IMR-90 (cell line): Measurements from ENCODE around the gene RBBP8. TPM values are rescaled to one million over a fixed set of nuclear protein-coding genes. Genes with fewer than 3 reads are reported as not detected.

Experiments used
- ATAC-seq: fragments of 200-7000 bp; cut with Tn5 transposase; 2 replicates; pipeline ENCODE4 v1.9.1; 2020; ENCODE audit warnings: low read depth, mild to moderate bottlenecking, moderate library complexity
- BruUV-seq: library from RNA; stranded (reverse); fragments of 400-500 nt; replicated peaks from 2 replicates; lab custom pipeline; 2021; lab: Mats Ljungman, UMichigan
- CTCF ChIA-PET: fragments of 300-600 bp; formaldehyde crosslinking; extraction: SDS; loops from one replicate; lab custom pipeline; 2021; ENCODE audit warnings: antibody characterized with exemption; lab: Yijun Ruan, JAX
- POLR2A ChIA-PET: fragments of 300-600 bp; sonication (Branson Sonifier 250); formaldehyde crosslinking; loops from one replicate; lab custom pipeline; 2022; ENCODE audit warnings: antibody characterized with exemption; ENCODE audit not compliant: unreplicated experiment; lab: Charles Lee
- DNase-seq: peaks from one replicate; pipeline ENCODE4 v3.0.0; 2013
- H2AFZ ChIP-seq: replicated peaks from 2 replicates; pipeline ENCODE3; 2013; ENCODE audit warnings: low read length, mild to moderate bottlenecking; ENCODE audit not compliant: poor library complexity
- H2AK5ac ChIP-seq: 2 replicates; pipeline ENCODE4 v1.6.1; 2013; ENCODE audit warnings: low read depth, low read length, inconsistent platforms
- H2AK9ac ChIP-seq: replicated peaks from 2 replicates; pipeline ENCODE3; 2013; ENCODE audit warnings: mild to moderate bottlenecking, low read depth, low read length, moderate library complexity; ENCODE audit not compliant: poor library complexity
- H2BK120ac ChIP-seq: 2 replicates; pipeline ENCODE4 v1.6.1; 2013; ENCODE audit warnings: low read depth, low read length, inconsistent platforms
- H2BK15ac ChIP-seq: 3 replicates; pipeline ENCODE4 v1.6.1; 2013; ENCODE audit warnings: low read depth, low read length, inconsistent platforms
- H2BK20ac ChIP-seq: 2 replicates; pipeline ENCODE4 v1.6.1; 2013; ENCODE audit warnings: low read depth, mild to moderate bottlenecking, inconsistent platforms, low read length, moderate library complexity
- H2BK5ac ChIP-seq: 2 replicates; pipeline ENCODE4 v1.6.1; 2013; ENCODE audit warnings: mild to moderate bottlenecking, low read depth, low read length, inconsistent platforms; ENCODE audit not compliant: poor library complexity, severe bottlenecking
- H3K14ac ChIP-seq: replicated peaks from 2 replicates; pipeline ENCODE4 v1.6.1; 2013; ENCODE audit warnings: low read depth, low read length, inconsistent platforms
- H3K18ac ChIP-seq: 2 replicates; pipeline ENCODE4 v1.6.1; 2013; ENCODE audit warnings: low read depth, low read length, control low read depth
- H3K23ac ChIP-seq: 2 replicates; pipeline ENCODE4 v1.6.1; 2013; ENCODE audit warnings: low read depth, low read length, inconsistent platforms
- H3K27ac ChIP-seq: 2 replicates; pipeline ENCODE4 v1.5.1; 2013; ENCODE audit warnings: mild to moderate bottlenecking, control low read depth, low read length; ENCODE audit not compliant: insufficient read depth
- H3K27me3 ChIP-seq: 2 replicates; pipeline ENCODE4 v1.6.1; 2013; ENCODE audit warnings: low read length; ENCODE audit not compliant: control insufficient read depth, insufficient read depth
- H3K36me3 ChIP-seq: 2 replicates; pipeline ENCODE4 v1.6.1; 2013; ENCODE audit warnings: low read length, mixed read lengths; ENCODE audit not compliant: control insufficient read depth, insufficient read depth
- H3K4ac ChIP-seq: 2 replicates; pipeline ENCODE4 v1.6.1; 2013; ENCODE audit warnings: low read depth, low read length, inconsistent platforms
- H3K4me1 ChIP-seq: 2 replicates; pipeline ENCODE4 v1.6.1; 2013; ENCODE audit warnings: low read length, mixed read lengths; ENCODE audit not compliant: control insufficient read depth, insufficient read depth
- H3K4me2 ChIP-seq: 2 replicates; pipeline ENCODE4 v1.6.1; 2013; ENCODE audit warnings: low read depth, mild to moderate bottlenecking, control low read depth, low read length, moderate library complexity
- H3K4me3 ChIP-seq: 2 replicates; pipeline ENCODE4 v1.5.1; 2013; ENCODE audit warnings: low read depth, mild to moderate bottlenecking, control low read depth, low read length, moderate library complexity; ENCODE audit not compliant: insufficient read depth
- H3K56ac ChIP-seq: 2 replicates; pipeline ENCODE4 v1.6.1; 2013; ENCODE audit warnings: low read length, inconsistent platforms; ENCODE audit not compliant: insufficient read depth; ENCODE audit errors: extremely low read depth
- H3K79me1 ChIP-seq, 2 experiments: 2 replicates each; pipeline ENCODE4 v1.6.1; 2013; ENCODE audit warnings: low read length in 2 of 2, inconsistent platforms in 1 of 2, low read depth in 1 of 2
- H3K9ac ChIP-seq: 2 replicates; pipeline ENCODE4 v1.6.1; 2013; ENCODE audit warnings: low read depth, low read length, control low read depth
- H3K9me1 ChIP-seq: 2 replicates; pipeline ENCODE4 v1.6.1; 2013; ENCODE audit warnings: low read length, inconsistent platforms; ENCODE audit not compliant: insufficient read depth
- H3K9me3 ChIP-seq: 2 replicates; pipeline ENCODE4 v1.6.1; 2013; ENCODE audit warnings: low read length; ENCODE audit not compliant: control insufficient read depth, insufficient read depth
- H4K20me1 ChIP-seq: 2 replicates; pipeline ENCODE4 v1.6.1; 2013; ENCODE audit warnings: low read length, inconsistent platforms; ENCODE audit not compliant: insufficient read depth
- H4K5ac ChIP-seq: 2 replicates; pipeline ENCODE4 v1.6.1; 2013; ENCODE audit warnings: mild to moderate bottlenecking, low read depth, low read length, control low read depth
- H4K8ac ChIP-seq, 2 experiments: 2 replicates each; pipeline ENCODE4 v1.6.1; 2013; ENCODE audit warnings: low read depth in 2 of 2, low read length in 2 of 2, control low read depth in 1 of 2, inconsistent platforms in 1 of 2
- H4K91ac ChIP-seq: 2 replicates; pipeline ENCODE4 v1.6.1; 2013; ENCODE audit warnings: low read depth, low read length, inconsistent platforms; ENCODE audit not compliant: insufficient read depth
- BHLHE40 ChIP-seq: fragments of 150-350 bp; IDR thresholded peaks from 2 replicates; pipeline ENCODE4 v1.6.1; 2016; ENCODE audit warnings: mild to moderate bottlenecking, low read depth, low read length
- CEBPB ChIP-seq: IDR thresholded peaks from 2 replicates; pipeline ENCODE4 v1.6.1; 2012; ENCODE audit warnings: low read depth, low read length, improper control_type of control experiment
- CHD1 ChIP-seq: IDR thresholded peaks from 2 replicates; pipeline ENCODE4 v1.6.1; 2012; ENCODE audit warnings: low read depth, low read length, improper control_type of control experiment
- CTCF ChIP-seq: conservative IDR thresholded peaks from 2 replicates; pipeline ENCODE4 v1.5.1; 2012; ENCODE audit warnings: mild to moderate bottlenecking, low read depth, low read length, improper control_type of control experiment
- ELK1 ChIP-seq: fragments of 150-350 bp; IDR thresholded peaks from 2 replicates; pipeline ENCODE4 v1.6.1; 2016; ENCODE audit warnings: low read depth, mild to moderate bottlenecking, low read length, moderate library complexity, borderline replicate concordance
- FOS ChIP-seq: fragments of 150-350 bp; IDR thresholded peaks from 2 replicates; pipeline ENCODE4 v1.6.1; 2016; ENCODE audit warnings: low read depth, low read length
- MAFK ChIP-seq: IDR thresholded peaks from 2 replicates; pipeline ENCODE4 v1.6.1; 2012; ENCODE audit warnings: low read depth, low read length, improper control_type of control experiment
- MAZ ChIP-seq: IDR thresholded peaks from 2 replicates; pipeline ENCODE4 v1.6.1; 2012; ENCODE audit warnings: low read depth, mild to moderate bottlenecking, low read length, improper control_type of control experiment, moderate library complexity, borderline replicate concordance
- MXI1 ChIP-seq: IDR thresholded peaks from 2 replicates; pipeline ENCODE4 v1.6.1; 2012; ENCODE audit warnings: low read depth, mild to moderate bottlenecking, low read length, moderate library complexity, borderline replicate concordance
- NFE2L2 ChIP-seq: fragments of 150-350 bp; IDR thresholded peaks from 2 replicates; pipeline ENCODE4 v1.6.1; 2016; ENCODE audit warnings: low read depth, mild to moderate bottlenecking, low read length
- POLR2A ChIP-seq: IDR thresholded peaks from 2 replicates; pipeline ENCODE4 v1.6.1; 2012; ENCODE audit warnings: mild to moderate bottlenecking, low read depth, low read length
- RAD21 ChIP-seq: IDR thresholded peaks from 2 replicates; pipeline ENCODE4 v1.6.1; 2012; ENCODE audit warnings: low read length, improper control_type of control experiment
- RCOR1 ChIP-seq: IDR thresholded peaks from 2 replicates; pipeline ENCODE4 v1.6.1; 2012; ENCODE audit warnings: mild to moderate bottlenecking, low read length, improper control_type of control experiment; ENCODE audit not compliant: insufficient replicate concordance
- RFX5 ChIP-seq: IDR thresholded peaks from 2 replicates; pipeline ENCODE4 v1.8.0; 2012; ENCODE audit warnings: low read depth, mild to moderate bottlenecking, low read length, moderate library complexity
- SMC3 ChIP-seq: fragments of 150-350 bp; IDR thresholded peaks from 2 replicates; pipeline ENCODE4 v1.6.1; 2016; ENCODE audit warnings: low read depth, mild to moderate bottlenecking, antibody characterized with exemption, low read length, moderate library complexity
- USF2 ChIP-seq: fragments of 150-350 bp; IDR thresholded peaks from 2 replicates; pipeline ENCODE4 v1.6.1; 2017; ENCODE audit warnings: mild to moderate bottlenecking, antibody characterized with exemption, low read length, low read depth
- WGBS, 2 experiments: methylation state at CpG; one replicate each; pipeline versions ENCODE4 v1.1.5 to v1.1.7; 2013; ENCODE audit warnings: missing lambda C conversion rate in 2 of 2; ENCODE audit not compliant: insufficient read length in 1 of 2; ENCODE audit errors: extremely low coverage in 2 of 2; 5-methylcytosine and 5-hydroxymethylcytosine counted together
- dilution Hi-C: fragments of 300-500 bp; cut with HindIII; formaldehyde crosslinking; loops from one replicate; pipeline ENCODE4 v1.14.3; 2018; ENCODE audit warnings: low sequenced_read_pairs; ENCODE audit not compliant: unreplicated experiment
- in situ Hi-C: fragments of 300-500 bp; cut with MboI; formaldehyde crosslinking; loops from 3 replicates; pipeline ENCODE4 v1.14.3; 2019; ENCODE audit warnings: low sequenced_read_pairs, inconsistent platforms, mixed read lengths
- intact Hi-C: fragments of 100-400 bp; cut with micrococcal nuclease; formaldehyde crosslinking; loops from 2 replicates; pipeline ENCODE4 v1.10.0; 2022
- polyA plus RNA-seq, 3 experiments: library from polyadenylated mRNA; depleted of rRNA; stranded (reverse); fragments of >200 nt; gene quantifications; 2 replicates each; pipeline ENCODE4 v1.2.3, GENCODE V29; 2012; ENCODE audit warnings: low replicate concordance in 1 of 3
- total RNA-seq: library from RNA; depleted of rRNA; stranded (reverse); fragments of >200 nt; gene quantifications from 2 replicates; pipeline ENCODE4 v1.2.3, GENCODE V29; 2012

RBBP8 gene
- total and polyA plus RNA-seq, 2 of the 4 experiments (the other 2 are of a cell fraction): 12.0 to 21.1 TPM

GRCh38 chr18:22926454-22926853 lies 6.7 kb upstream of the RBBP8 start:
- Histone ChIP-seq H3K9me1 (no peaks in the 10 kb centered on the region), H2BK15ac (no peak overlapping the region), H3K9me3 (no peaks in the 10 kb centered on the region), H3K4ac (no peak overlapping the region), H4K91ac (no peak overlapping the region), H2BK20ac (no peak overlapping the region), H2AFZ (no peak overlapping the region), H4K20me1 (no peaks in the 10 kb centered on the region), H3K56ac (no peak overlapping the region), H2BK5ac (no peak overlapping the region), H3K79me1 (no peaks in the 10 kb centered on the region), H3K36me3 (no peaks in the 10 kb centered on the region), H4K8ac (no peak overlapping the region), H3K4me3 (no peak overlapping the region), H3K27me3 (no peaks in the 10 kb centered on the region), H3K9ac (no peak overlapping the region), H3K23ac (no peak overlapping the region), H2AK5ac (no peak overlapping the region), H3K18ac (no peak overlapping the region), H3K14ac (no peak overlapping the region), H4K5ac (no peak overlapping the region), H2AK9ac (no peak overlapping the region), H2BK120ac (no peak overlapping the region), H3K27ac (no peak overlapping the region), H3K4me2 (no peak overlapping the region), H3K4me1 (no peaks in the 10 kb centered on the region)
- dilution Hi-C loops (no loop called here), intact Hi-C loops (loop anchor here (10.0 kb wide), 1 partner anchor 72 kb away; no protein-coding TSS in a partner anchor), in situ Hi-C loops (no loop called here)
- CTCF ChIA-PET: interaction anchor here (0.6 kb wide), 1 partner anchor 21 kb away, joined by 4 read pairs; no protein-coding TSS in a partner anchor
- TF ChIP-seq FOS: no peak
- TF ChIP-seq POLR2A: no peak
- no peak for TF ChIP-seq CHD1
- TF ChIP-seq NFE2L2: no peak
- no peak for TF ChIP-seq MAFK
- no peak for TF ChIP-seq ELK1
- no peak for TF ChIP-seq MXI1
- no peak for TF ChIP-seq USF2
- no peak for TF ChIP-seq MAZ
- TF ChIP-seq RAD21: no peak
- no peak for TF ChIP-seq SMC3
- TF ChIP-seq RFX5: no peak
- TF ChIP-seq RCOR1: no peak
- no peak for TF ChIP-seq BHLHE40
- no peak for TF ChIP-seq CEBPB
- TF ChIP-seq CTCF: no peak
- POLR2A ChIA-PET: no interaction called here
- no peak for DNase-seq
- ATAC-seq: no peak
- BruUV-seq: no TSS peak
- WGBS, 2 experiments: no CpG with 5 or more reads among the region's 4 CpGs
